HT-29 (cell line): ENCODE data around the gene ZNF532. TPM values are rescaled to one million over a fixed set of nuclear protein-coding genes. Genes with fewer than 3 reads are reported as not detected.
"Not testable (repeated sequence)": the region's sequence is repeated elsewhere in the genome, so short reads cannot be mapped to it uniquely, and the experiment has no call there.

Experiments
- DNase-seq: peaks from one replicate; pipeline ENCODE4 v3.0.0-alpha.2; 2015; ENCODE audit warnings: low spot score
- total RNA-seq: library from RNA; depleted of rRNA; stranded (reverse); fragments of >200 nt; shearing (Covaris generic); gene quantifications from 2 replicates; pipeline ENCODE4 v1.2.3, GENCODE V29; 2014; rRNA removed

Gene ZNF532
- 7.4 and 8.1 TPM in 2 replicates for total RNA-seq

- DNase-seq, result peak; percentile 63
Measured at GRCh38 chr18:58864146-58865032, at the start of gene ZNF532. Gene ZNF532, plus strand, starts transcription at chr18:58864877. CDS start in a region left out here.

DNA sequence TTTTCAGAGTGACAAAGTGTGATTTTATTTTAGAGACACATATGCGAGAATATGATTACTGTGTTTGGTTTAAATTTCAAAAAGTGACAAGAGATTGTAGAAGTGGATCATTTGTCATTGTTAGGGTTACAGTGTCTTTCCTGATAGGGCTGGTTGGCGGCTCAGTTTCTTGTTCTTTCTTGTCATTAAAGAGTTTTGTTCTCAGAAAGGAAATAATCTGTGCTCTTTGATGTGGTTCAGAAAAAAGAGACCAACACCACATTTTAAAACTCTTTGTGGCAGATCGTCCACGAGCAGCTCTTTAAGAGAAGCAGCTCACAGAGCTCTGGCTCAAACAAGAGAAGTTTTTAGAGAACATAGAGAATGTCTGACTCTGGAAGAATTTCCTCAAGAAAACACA lies 45.6 kb upstream of the ZNF532 start:
- no peak for DNase-seq

GRCh38 chr18:58820251-58820650 lies 44.4 kb upstream of the ZNF532 start:
- DNase-seq, result no peak

- DNase-seq, result no peak
Measured at GRCh38 chr18:58822944-58823343, 41.7 kb upstream of the ZNF532 start.

- DNase-seq, result no peak
Measured at GRCh38 chr18:58823412-58823811, 41.3 kb upstream of the ZNF532 start.

- DNase-seq, result not testable (repeated sequence)
Measured at GRCh38 chr18:58826926-58827325, 37.8 kb upstream of the ZNF532 start.

GRCh38 chr18:58827428-58827827 lies 37.2 kb upstream of the ZNF532 start:
- DNase-seq, result no peak

DNA sequence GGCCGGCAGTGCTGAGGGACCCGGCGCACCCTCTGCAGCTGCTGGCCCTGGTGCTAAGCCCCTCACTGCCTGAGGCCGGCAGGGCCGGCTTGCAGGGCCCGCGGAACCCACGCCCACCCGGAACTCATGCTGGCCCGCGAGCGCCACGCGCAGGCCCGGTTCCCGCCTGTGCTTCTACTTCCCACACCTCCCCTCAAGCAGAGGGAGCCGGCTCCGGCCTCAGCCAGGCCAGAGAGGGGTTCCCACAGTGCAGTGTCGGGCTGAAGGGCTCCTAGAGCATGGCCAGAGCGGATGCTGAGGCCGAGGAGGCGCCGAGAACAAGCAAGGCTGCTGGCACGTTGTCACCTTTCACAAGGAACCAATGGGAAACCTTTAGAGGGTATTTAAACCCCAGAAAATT lies 36.8 kb upstream of the ZNF532 start:
- no peak for DNase-seq

- no peak for DNase-seq
Measured at GRCh38 chr18:58828399-58829121, 36.1 kb upstream of the ZNF532 start.

DNA sequence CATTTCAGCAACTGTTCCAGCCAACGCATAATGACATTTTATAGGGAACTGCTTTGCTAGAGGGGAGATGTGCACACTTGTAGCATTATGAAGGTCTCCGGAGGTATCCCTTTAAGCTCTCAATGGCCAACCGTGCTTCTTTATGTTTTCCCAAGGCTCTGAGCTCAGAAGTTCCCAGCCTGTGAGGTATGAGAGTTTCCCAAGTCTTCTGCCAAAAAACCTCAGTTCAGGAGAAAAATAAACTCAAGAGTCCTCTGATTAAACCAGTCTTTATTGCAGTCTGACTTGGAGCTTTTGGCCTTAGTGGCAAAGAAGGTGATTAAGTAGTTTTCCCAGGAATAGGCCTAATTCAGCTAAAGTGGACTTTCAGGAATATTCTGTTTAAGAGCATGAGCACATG lies 35.4 kb upstream of the ZNF532 start:
- no peak for DNase-seq

GRCh38 chr18:58829886-58830285 lies 34.8 kb upstream of the ZNF532 start:
- DNase-seq, result not testable (repeated sequence)

GRCh38 chr18:58831606-58832005 lies 33.1 kb upstream of the ZNF532 start:
- DNase-seq, result no peak

- no peak for DNase-seq
Measured at GRCh38 chr18:58838165-58838860, 26.4 kb upstream of the ZNF532 start.

- DNase-seq, result no peak
Measured at GRCh38 chr18:58838946-58839345, 25.7 kb upstream of the ZNF532 start.

DNA sequence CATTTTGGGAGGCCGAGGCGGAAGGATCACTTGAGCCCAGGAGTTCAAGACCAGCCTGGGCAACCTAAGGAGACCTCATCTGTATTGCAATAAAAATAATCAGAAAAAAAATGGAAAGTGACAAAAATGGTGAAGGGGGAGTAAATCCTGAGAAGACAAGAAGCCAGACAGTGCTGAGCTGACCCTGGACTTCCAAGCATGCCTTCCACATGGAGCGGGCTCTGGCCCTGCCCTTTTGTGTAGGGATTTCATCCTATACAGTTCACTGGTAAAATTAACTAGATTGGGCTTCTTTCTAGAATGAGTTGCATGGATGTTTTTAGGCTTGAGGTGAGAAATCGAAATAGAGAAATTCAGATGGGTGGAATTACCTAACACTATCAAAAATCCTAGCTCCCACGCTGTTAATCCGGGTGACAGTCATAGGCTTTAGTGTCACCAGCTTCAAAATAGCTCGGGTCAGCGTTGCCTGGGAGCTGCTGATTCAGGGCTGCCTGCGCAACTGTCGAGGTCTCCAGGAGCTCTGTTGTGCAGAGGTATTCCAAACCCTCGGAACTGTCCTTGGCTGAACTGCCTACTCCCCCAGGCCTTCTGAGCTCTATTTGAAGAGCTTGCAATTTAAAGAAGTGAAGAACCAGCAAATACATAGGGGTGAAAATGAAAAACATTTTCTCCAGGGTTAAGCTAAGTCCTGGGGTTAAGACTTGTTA lies 21.5 kb upstream of the ZNF532 start:
- DNase-seq, result no peak

DNA sequence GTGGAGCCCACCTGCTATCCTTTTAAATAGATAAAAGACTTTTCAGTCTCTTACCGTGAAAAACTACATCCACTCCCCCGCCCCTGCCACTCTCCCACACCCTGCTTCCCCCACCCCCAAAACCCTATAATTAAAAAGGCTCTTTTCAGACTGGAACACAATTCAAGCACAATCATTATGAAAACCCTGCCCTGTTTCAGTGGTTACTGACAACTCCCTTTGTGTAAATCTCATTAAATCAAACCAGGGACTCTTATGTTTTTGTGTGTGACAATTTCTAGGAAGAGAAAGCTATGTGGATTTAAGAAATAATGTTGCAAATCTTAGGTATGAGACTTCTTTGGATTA lies 21.0 kb upstream of the ZNF532 start:
- DNase-seq, result no peak

GRCh38 chr18:58844871-58845270 lies 19.8 kb upstream of the ZNF532 start:
- DNase-seq, result no peak

DNA sequence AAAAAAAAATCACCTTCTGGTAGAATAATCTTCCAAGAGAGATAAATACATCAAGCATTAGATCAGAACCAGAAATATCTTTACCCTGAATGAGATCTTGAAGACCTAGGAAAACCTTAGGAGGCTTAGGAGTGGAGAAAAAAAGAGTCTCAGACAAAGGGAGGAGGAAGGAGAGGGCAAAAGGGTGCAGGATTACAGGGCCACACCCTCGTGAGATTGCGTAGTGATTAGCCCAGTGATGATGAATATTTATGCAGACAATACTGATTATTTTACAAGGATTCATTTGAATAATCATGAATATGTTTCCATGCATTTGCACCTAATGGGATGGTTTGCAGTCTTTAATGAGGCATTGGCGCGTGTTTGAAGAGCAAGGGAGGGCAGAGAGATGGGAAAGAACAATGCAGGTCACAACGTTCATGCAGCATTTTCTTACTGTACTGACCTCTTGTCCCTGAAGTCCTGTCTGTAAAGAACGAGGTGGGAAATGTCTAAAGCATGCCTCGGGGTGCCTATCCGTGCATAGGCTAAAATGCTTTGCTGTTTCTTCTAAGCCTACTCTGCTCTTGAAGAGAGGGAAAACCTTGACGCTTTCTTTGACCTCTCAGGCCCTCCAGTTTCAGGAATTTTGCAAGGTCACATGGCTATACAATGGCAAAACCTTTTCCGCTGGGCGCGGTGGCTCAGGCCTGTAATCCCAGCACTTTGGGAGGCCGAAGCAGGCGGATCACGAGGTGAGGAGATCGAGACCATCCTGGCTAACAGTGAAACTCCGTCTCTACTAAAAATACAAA lies 18.6 kb upstream of the ZNF532 start:
- no peak for DNase-seq

DNA sequence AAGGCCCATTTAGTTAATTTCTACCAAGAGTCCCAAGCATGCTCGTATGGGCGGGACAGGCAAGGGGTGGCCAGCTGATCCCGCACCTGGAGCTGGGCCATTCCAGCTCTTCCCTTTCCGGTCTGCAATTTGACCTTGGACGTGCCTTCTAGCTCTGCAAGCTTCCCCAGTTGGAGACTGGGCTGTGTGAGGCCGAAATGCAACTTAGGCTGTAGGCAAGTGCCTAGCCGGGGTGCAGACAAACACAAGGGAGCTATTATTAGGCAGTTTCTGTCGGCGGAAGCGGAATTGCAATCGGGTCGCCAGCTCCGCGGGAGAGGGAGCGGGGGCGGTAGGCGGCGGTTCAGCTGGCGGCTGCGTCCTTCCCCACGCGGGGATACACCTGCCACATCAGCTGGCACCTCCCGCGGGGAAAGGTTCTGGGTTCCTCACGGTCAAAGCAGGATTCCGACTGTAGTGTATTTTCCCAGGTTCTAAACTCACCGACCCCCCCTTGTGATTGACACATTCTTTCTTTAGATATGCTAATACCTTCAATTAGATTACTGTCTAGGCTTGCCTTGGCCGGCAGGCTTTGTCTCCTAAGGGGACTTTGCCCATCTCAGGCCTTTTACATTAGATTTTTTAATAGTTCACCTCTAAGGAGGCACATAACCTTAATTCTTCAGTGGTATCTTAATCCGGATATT lies 17.1 kb upstream of the ZNF532 start:
- DNase-seq, result no peak

- DNase-seq, result no peak
Measured at GRCh38 chr18:58848685-58849084, 16.0 kb upstream of the ZNF532 start.
